Nephron (organoid): ENCODE measurements around the gene KAZN.

Source experiments
- H3K27ac Mint-ChIP-seq, 3 experiments: 2 replicates each; pipeline ENCODE4 v1.8.0; 2020; ENCODE audit warnings: mixed read lengths in 3 of 3, mild to moderate bottlenecking in 2 of 3, moderate library complexity in 1 of 3
- H3K27me3 Mint-ChIP-seq: 2 replicates; pipeline ENCODE4 v1.8.0; 2021; ENCODE audit warnings: low read depth, mild to moderate bottlenecking, moderate library complexity, mixed read lengths
- H3K36me3 Mint-ChIP-seq: 2 replicates; pipeline ENCODE4 v1.8.0; 2020; ENCODE audit warnings: low read depth, mixed read lengths
- H3K4me1 Mint-ChIP-seq: 2 replicates; pipeline ENCODE4 v1.8.0; 2020; ENCODE audit warnings: mixed read lengths
- H3K4me3 Mint-ChIP-seq, 3 experiments: 2 replicates each; pipeline ENCODE4 v1.8.0; 2020; ENCODE audit warnings: mild to moderate bottlenecking in 3 of 3, mixed read lengths in 3 of 3, moderate library complexity in 2 of 3
- H3K9me3 Mint-ChIP-seq: 2 replicates; pipeline ENCODE4 v1.8.0; 2020; ENCODE audit warnings: mixed read lengths
- CTCF ChIP-seq, 3 experiments: fragments of 200-600 bp; sonication (generic); IDR thresholded peaks; one replicate each; pipeline ENCODE4 v1.5.0; 2021; ENCODE audit warnings: antibody characterized with exemption in 3 of 3; ENCODE audit not compliant: unreplicated experiment in 3 of 3

KAZN gene

GRCh38 chr1:14768582-14769304 lies 170.3 kb downstream of the KAZN start:
- Mint-ChIP-seq H3K27me3 (peaks cover 6% of the 10 kb centered on the region), H3K9me3 (no peaks in the 10 kb centered on the region), H3K4me3 (no peak overlapping the region), H3K27ac (no peak overlapping the region), H3K4me1 (no peaks in the 10 kb centered on the region), H3K36me3 (no peaks in the 10 kb centered on the region)
- TF ChIP-seq CTCF (IDR thresholded peaks at IDR 0.05; ENCODE audit: unreplicated experiment in 3 of 3): no peak

- Mint-ChIP-seq H3K36me3 (no peaks in the 10 kb centered on the region), H3K27me3 (peaks cover 6% of the 10 kb centered on the region), H3K9me3 (no peaks in the 10 kb centered on the region)
Measured at GRCh38 chr1:14769486-14770274, 171.2 kb downstream of the KAZN start.

GRCh38 chr1:14773396-14774025 lies 175.0 kb downstream of the KAZN start:
- Mint-ChIP-seq H3K27ac (no peak overlapping the region), H3K27me3 (peaks cover 3% of the 10 kb centered on the region), H3K9me3 (no peaks in the 10 kb centered on the region), H3K4me1 (no peaks in the 10 kb centered on the region), H3K4me3 (no peak overlapping the region), H3K36me3 (no peaks in the 10 kb centered on the region)
- no peak for TF ChIP-seq CTCF (IDR thresholded peaks at IDR 0.05; ENCODE audit: unreplicated experiment in 3 of 3)

More at GRCh38 chr1:14769486-14770274, 171.2 kb downstream of the KAZN start:
- TF ChIP-seq CTCF (IDR thresholded peaks at IDR 0.05; ENCODE audit: unreplicated experiment in 3 of 3): no peak
- Mint-ChIP-seq H3K4me1 (no peaks in the 10 kb centered on the region), H3K4me3 (no peak overlapping the region), H3K27ac (no peak overlapping the region)

GRCh38 chr1:14774225-14774624 lies 175.7 kb downstream of the KAZN start:
- Mint-ChIP-seq H3K36me3 (no peaks in the 10 kb centered on the region), H3K27ac (no peak overlapping the region), H3K4me3 (no peak overlapping the region), H3K27me3 (peaks cover 3% of the 10 kb centered on the region), H3K4me1 (peaks cover under 1% of the 10 kb centered on the region), H3K9me3 (no peaks in the 10 kb centered on the region)
- TF ChIP-seq CTCF (IDR thresholded peaks at IDR 0.05; ENCODE audit: unreplicated experiment in 3 of 3): no peak

GRCh38 chr1:14774988-14775387 lies 176.5 kb downstream of the KAZN start:
- Mint-ChIP-seq H3K27ac (no peak overlapping the region), H3K4me1 (peaks cover 8% of the 10 kb centered on the region), H3K36me3 (no peaks in the 10 kb centered on the region), H3K9me3 (no peaks in the 10 kb centered on the region), H3K27me3 (peaks cover 3% of the 10 kb centered on the region), H3K4me3 (no peak overlapping the region)
- no peak for TF ChIP-seq CTCF (IDR thresholded peaks at IDR 0.05; ENCODE audit: unreplicated experiment in 3 of 3)
